Pancreas (tissue), 10 donors: ENCODE results near the gene TRPM8. TPM values are rescaled to one million over a fixed set of nuclear protein-coding genes. Genes with fewer than 3 reads are reported as not detected.

ENCODE experiments used
- ATAC-seq, 4 donors: fragments of 200-7000 bp; cut with Tn5 transposase; one replicate each; pipeline versions ENCODE4 v1.8.0 to v1.9.1; 2020; ENCODE audit warnings: mild to moderate bottlenecking in 4 of 4, moderate library complexity in 4 of 4
- DNase-seq, 6 donors: peaks; one replicate each; pipeline ENCODE4 v3.0.0-alpha.2; 2020
- FAIRE-seq: peaks from 2 replicates; lab custom pipeline; 2012; peaks lifted over from hg19 to GRCh38; lab: Jason Lieb, UNC
- H3K27ac ChIP-seq, 4 donors: fragments of 200-600 bp; sonication (generic); 1 replicate in 3 of 4; 2 replicates in 1 of 4; pipeline versions ENCODE4 v1.5.0 to v1.8.0; 2020
- H3K27me3 ChIP-seq, 4 donors: fragments of 200-600 bp; one replicate each; pipeline ENCODE4 v1.8.0; 2021
- H3K36me3 ChIP-seq, 3 donors: fragments of 200-600 bp; sonication (generic) in 1 of 3; one replicate each; pipeline versions ENCODE4 v1.5.0 to v1.8.0; 2020 to 2021
- H3K4me1 ChIP-seq, 3 donors: fragments of 200-600 bp; one replicate each; pipeline ENCODE4 v1.8.0; 2021
- H3K4me3 ChIP-seq, 4 donors: fragments of 200-600 bp; sonication (generic) in 2 of 4; one replicate each; pipeline versions ENCODE4 v1.5.0 to v1.8.0; 2020 to 2021
- H3K9me3 ChIP-seq, 4 donors: fragments of 200-600 bp; one replicate each; pipeline ENCODE4 v1.8.0; 2021
- CTCF ChIP-seq, 4 donors: fragments of 200-600 bp; sonication (generic) in 3 of 4; IDR thresholded peaks; one replicate each; pipeline versions ENCODE4 v1.5.0 to v1.8.0; 2021; ENCODE audit warnings: antibody characterized with exemption in 4 of 4
- WGBS, 2 donors: extraction: QIAGEN DNeasy Blood & Tissue Kit; methylation state at CpG; one replicate each; pipeline ENCODE4 v1.1.7; 2013; 5-methylcytosine and 5-hydroxymethylcytosine counted together
- intact Hi-C, 3 donors: fragments of 100-400 bp; cut with DNase I; formaldehyde crosslinking; loops; one replicate each; pipeline versions ENCODE4 v1.11.1 to v1.14.2; 2022
- polyA plus RNA-seq, 2 donors: library from polyadenylated mRNA; stranded (reverse); fragments of 200-250 nt; gene quantifications; one replicate each; pipeline ENCODE4 v1.2.3, GENCODE V29; 2013
- total RNA-seq, 6 donors: library from RNA; stranded (reverse); fragmentation: NEBNext Ultra II Directional in 4 of 6; extraction: Animal tissue kit (Norgen Biotek cat#: 25700) in 4 of 6; gene quantifications; one replicate each; pipeline versions ENCODE4 v1.2.1 to v1.2.4, GENCODE V29; 2021 to 2023
- donor health status: healthy with polysubstance abuse.
- donor health status: DM: no; HTN: no; CAD: no; lungs with moderate emphysema.
- donor health status: DM: no; HTN: no; CAD: no.
- donor health status: control.
- donor health status: control.
- donor health status: Bipolar disorder and iron deficiency.
- donor health status: DM: yes; HTN: yes; CAD: no.
- donor health status: DM: no; HTN: no; CAD: no.
- donor health status: DM: no; HTN: no; CAD: no.
- donor health status: DM: yes; HTN: yes; CAD: no.

The TRPM8 gene
- total and polyA plus RNA-seq, 8 donors = 0.08 to 1.00 (median 0.23) TPM; not detected in 1

- H3K27ac ChIP-seq = no peak overlapping the region
- DNase-seq (no peak), FAIRE-seq (no peak), ATAC-seq (peak in 3 of 4 donors; percentile 26 to 56 (median 46))
- 47 to 60% methylated on average over 8 of the region's 8 CpGs for WGBS, 2 donors
- H3K4me1 ChIP-seq = no peaks in the 10 kb centered on the region
- H3K9me3 ChIP-seq = no peaks in the 10 kb centered on the region
- intact Hi-C loops = no loop called here
- no peak for TF ChIP-seq CTCF (IDR thresholded peaks at IDR 0.05)
- no peaks in the 10 kb centered on the region for H3K27me3 ChIP-seq
- H3K36me3 ChIP-seq = peaks cover 0 to 2% (median 0%) of the 10 kb centered on the region in 3 donors
- H3K4me3 ChIP-seq = no peak overlapping the region
These were observed 86.9 kb downstream of the TRPM8 start for GRCh38 chr2:234003972-234004617.

GRCh38 chr2:234005126-234005525, 88.0 kb downstream of the TRPM8 start:
- DNase-seq (no peak), ATAC-seq (no peak), FAIRE-seq (no peak)
- Histone ChIP-seq H3K9me3 (no peaks in the 10 kb centered on the region), H3K4me3 (no peak overlapping the region), H3K27me3 (no peaks in the 10 kb centered on the region), H3K27ac (no peak overlapping the region), H3K36me3 (peaks cover 0 to 2% (median 0%) of the 10 kb centered on the region in 3 donors), H3K4me1 (no peaks in the 10 kb centered on the region)
- intact Hi-C loops = no loop called here
- 71 to 77% methylated on average over 2 of the region's 2 CpGs for WGBS, 2 donors
- TF ChIP-seq CTCF (IDR thresholded peaks at IDR 0.05) = no peak

- FAIRE-seq (no peak), DNase-seq (no peak), ATAC-seq (no peak)
- H3K4me3 ChIP-seq = no peak overlapping the region
- 60 to 64% methylated on average over 3 of the region's 3 CpGs for WGBS, 2 donors
- H3K9me3 ChIP-seq = no peaks in the 10 kb centered on the region
- H3K27me3 ChIP-seq = no peaks in the 10 kb centered on the region
- H3K27ac ChIP-seq = no peak overlapping the region
- intact Hi-C loops = no loop called here
- TF ChIP-seq CTCF (IDR thresholded peaks at IDR 0.05) = no peak
- peaks cover 0 to 2% (median 0%) of the 10 kb centered on the region in 3 donors for H3K36me3 ChIP-seq
- no peaks in the 10 kb centered on the region for H3K4me1 ChIP-seq
These were observed 89.3 kb downstream of the TRPM8 start for GRCh38 chr2:234006501-234006900.

GRCh38 chr2:234014427-234014826, 97.3 kb downstream of the TRPM8 start:
- no peak overlapping the region for H3K27ac ChIP-seq
- no peak for TF ChIP-seq CTCF (IDR thresholded peaks at IDR 0.05)
- FAIRE-seq = no peak

GRCh38 chr2:234015861-234016260, 98.7 kb downstream of the TRPM8 start:
- H3K27ac ChIP-seq = no peak overlapping the region
- H3K27me3 ChIP-seq = peaks cover 0 to 3% (median 0%) of the 10 kb centered on the region in 4 donors
- DNase-seq (no peak), FAIRE-seq (no peak), ATAC-seq (no peak)
- no peaks in the 10 kb centered on the region for H3K9me3 ChIP-seq
- no peaks in the 10 kb centered on the region for H3K36me3 ChIP-seq
- no peak overlapping the region for H3K4me3 ChIP-seq
- intact Hi-C loops = no loop called here
- no peaks in the 10 kb centered on the region for H3K4me1 ChIP-seq
- 45 to 67% methylated on average over 3 of the region's 3 CpGs for WGBS, 2 donors
- no peak for TF ChIP-seq CTCF (IDR thresholded peaks at IDR 0.05)

More at GRCh38 chr2:234014427-234014826, 97.3 kb downstream of the TRPM8 start:
- Histone ChIP-seq H3K27me3 (peaks cover 0 to 3% (median 0%) of the 10 kb centered on the region in 4 donors), H3K4me1 (no peaks in the 10 kb centered on the region), H3K9me3 (no peaks in the 10 kb centered on the region), H3K4me3 (no peak overlapping the region), H3K36me3 (no peaks in the 10 kb centered on the region)
- 96% methylated on average over 1 of the region's 1 CpG for WGBS, 2 donors
- ATAC-seq (no peak), DNase-seq (no peak)
- intact Hi-C loops = no loop called here
